K562 (cell line): ENCODE measurements around the gene TSPAN12. TPM values are rescaled to one million over a fixed set of nuclear protein-coding genes. Genes with fewer than 3 reads are reported as not detected.

Experiments
- ATAC-seq: fragments of 200-7000 bp; cut with Tn5 transposase; 3 replicates; pipeline ENCODE4 v1.9.1; 2020; ENCODE audit warnings: moderate library complexity
- BruUV-seq: library from RNA; stranded (reverse); fragments of 400-500 nt; replicated peaks from 2 replicates; lab custom pipeline; 2021; lab: Mats Ljungman, UMichigan
- CTCF ChIA-PET: fragments of 300-600 bp; formaldehyde crosslinking; extraction: SDS; loops from one replicate; lab custom pipeline; 2021; ENCODE audit warnings: low intra/inter-chr PET ratio; lab: Yijun Ruan, JAX
- POLR2A ChIA-PET: fragments of 300-600, 350-650 bp; sonication (Branson Sonifier 250); formaldehyde crosslinking; extraction: SDS; loops from one replicate; lab custom pipeline; 2021; ENCODE audit warnings: antibody characterized with exemption, inconsistent platforms; lab: Yijun Ruan, JAX
- DNase-seq, 4 experiments: peaks; one replicate each; pipeline versions ENCODE4 v3.0.0 to v3.0.0-alpha.2; 2011 to 2018; ENCODE audit warnings: low spot score in 3 of 4, mixed read lengths in 3 of 4; ENCODE audit errors: extremely low read depth in 1 of 4
- FAIRE-seq: peaks from 2 replicates; lab custom pipeline; 2011; peaks lifted over from hg19 to GRCh38; lab: Jason Lieb, UNC
- H2AFZ ChIP-seq: 2 replicates; pipeline ENCODE4 v1.6.0; 2011; ENCODE audit warnings: low read depth, low read length, control low read depth, inconsistent platforms
- H3K27ac ChIP-seq: fragments of 200-600 bp; 3 replicates; pipeline ENCODE4 v1.8.0; 2011; ENCODE audit warnings: low read depth, mild to moderate bottlenecking, control low read depth, inconsistent platforms, low read length, moderate library complexity, mixed read lengths; ENCODE audit errors: extremely low read depth
- H3K27me3 ChIP-seq, 2 experiments: fragments of 300-600 bp in 1 of 2; 2 replicates in 1 of 2; 3 replicates in 1 of 2; pipeline versions ENCODE4 v1.6.0 to v1.8.0; 2011; ENCODE audit warnings: inconsistent platforms in 2 of 2, low read length in 2 of 2, mild to moderate bottlenecking in 1 of 2, mixed read lengths in 1 of 2, moderate library complexity in 1 of 2; ENCODE audit not compliant: control insufficient read depth in 2 of 2, insufficient read depth in 2 of 2
- H3K36me3 ChIP-seq: fragments of 300-600 bp; 3 replicates; pipeline ENCODE4 v1.8.0; 2011; ENCODE audit warnings: mild to moderate bottlenecking, low read length, inconsistent platforms; ENCODE audit not compliant: control insufficient read depth, insufficient read depth
- H3K4me1 ChIP-seq, 2 experiments: fragments of 200-600 bp in 1 of 2; replicated peaks in 1 of 2; 2 replicates in 1 of 2; 3 replicates in 1 of 2; pipeline versions ENCODE4 v1.5.1 to v1.8.0; 2011; ENCODE audit warnings: inconsistent platforms in 2 of 2, low read length in 2 of 2, mild to moderate bottlenecking in 1 of 2, mixed read lengths in 1 of 2, moderate library complexity in 1 of 2; ENCODE audit not compliant: control insufficient read depth in 2 of 2, insufficient read depth in 2 of 2
- H3K4me2 ChIP-seq: 2 replicates; pipeline ENCODE4 v1.6.1; 2011; ENCODE audit warnings: low read length, control low read depth, inconsistent platforms, mixed read lengths; ENCODE audit not compliant: insufficient read depth
- H3K4me3 ChIP-seq: fragments of 200-600 bp; sonication (generic), shearing (Covaris generic); 2 replicates; pipeline ENCODE4 v1.5.1; 2016; ENCODE audit warnings: control low read depth, inconsistent platforms
- H3K79me2 ChIP-seq: fragments of 200-600 bp; 3 replicates; pipeline ENCODE4 v1.8.0; 2011; ENCODE audit warnings: low read length, inconsistent platforms; ENCODE audit not compliant: control insufficient read depth, insufficient read depth
- H3K9ac ChIP-seq, 2 experiments: 2 replicates each; pipeline versions ENCODE4 v1.6.0 to v1.6.1; 2011; ENCODE audit warnings: low read depth in 2 of 2, low read length in 2 of 2, control low read depth in 1 of 2, inconsistent platforms in 1 of 2, mild to moderate bottlenecking in 1 of 2, mixed read lengths in 1 of 2; ENCODE audit not compliant: insufficient read depth in 1 of 2
- H3K9me1 ChIP-seq: one replicate; pipeline ENCODE4 v1.6.0; 2011; ENCODE audit warnings: inconsistent platforms, mild to moderate bottlenecking, low read length, moderate library complexity; ENCODE audit not compliant: control insufficient read depth, insufficient read depth
- H3K9me3 ChIP-seq: replicated peaks from 2 replicates; pipeline ENCODE4 v1.5.1; 2011; ENCODE audit warnings: low read depth, low read length, inconsistent platforms; ENCODE audit not compliant: control insufficient read depth, insufficient read depth
- H4K20me1 ChIP-seq: replicated peaks from 2 replicates; pipeline ENCODE4 v1.6.1; 2011; ENCODE audit warnings: low read length, inconsistent platforms, mixed read lengths; ENCODE audit not compliant: control insufficient read depth, insufficient read depth
- CEBPG ChIP-seq, 3 experiments: fragments of 200-800 bp in 1 of 3; sonication (Bioruptor generic) in 1 of 3; sonication (generic) in 1 of 3; formaldehyde crosslinking in 1 of 3; IDR thresholded peaks in 2 of 3; conservative IDR thresholded peaks in 1 of 3; 2 replicates each; pipeline versions ENCODE4 v1.6.1 to v1.8.0; 2016 to 2022; ENCODE audit warnings: missing compliant biosample characterization in 2 of 3, missing genetic modification characterization in 2 of 3, mild to moderate bottlenecking in 1 of 3, missing genetic modification reagents in 1 of 3
- NRF1 ChIP-seq, 2 experiments: fragments of 450-650 bp; IDR thresholded peaks in 1 of 2; conservative IDR thresholded peaks in 1 of 2; 2 replicates each; pipeline ENCODE4 v1.6.1; 2014; ENCODE audit warnings: mild to moderate bottlenecking in 2 of 2
- WGBS: fragments of 100-300 bp; shearing (Covaris generic); methylation state at CpG from one replicate; pipeline ENCODE4 v1.1.6; 2016; ENCODE audit warnings: low coverage, mixed read lengths; ENCODE audit not compliant: insufficient coverage; ENCODE audit errors: missing lambda C conversion rate; 5-methylcytosine and 5-hydroxymethylcytosine counted together
- in situ Hi-C: fragments of 300-500 bp; cut with MboI; formaldehyde crosslinking; loops from 4 replicates; pipeline ENCODE4 v1.15.0; 2018; ENCODE audit warnings: inconsistent platforms, mixed read lengths
- intact Hi-C: fragments of 100-400 bp; cut with micrococcal nuclease; formaldehyde crosslinking; loops from 2 replicates; pipeline ENCODE4 v1.14.2; 2022
- polyA plus RNA-seq, 8 experiments: library from polyadenylated mRNA; depleted of rRNA in 4 of 8; stranded (reverse) in 5 of 8; unstranded in 3 of 8; fragments of >200 nt; fragmentation: Nextera tagmentation in 2 of 8; fragmentation: Illumina TruSeq in 1 of 8; extraction: Ambion mirVana in 2 of 8; extraction: Trizol in 1 of 8; gene quantifications; 2 replicates each; pipeline versions ENCODE4 v1.2.1 to v1.2.3, GENCODE V29; 2011 to 2014; ENCODE audit warnings: inconsistent platforms in 1 of 8, missing spikeins in 1 of 8
- total RNA-seq, 7 experiments: library from RNA; depleted of rRNA in 6 of 7; stranded (reverse); fragments of >200 nt in 6 of 7; fragmentation: Illumina TruSeq in 2 of 7; extraction: Trizol in 2 of 7; gene quantifications; 2 replicates each; pipeline versions ENCODE4 v1.2.1 to v1.2.3, GENCODE V29; 2011 to 2021; ENCODE audit warnings: low replicate concordance in 1 of 7
- TF ChIP-seq, protein P1 (sequence below): sonication (generic); formaldehyde crosslinking; IDR thresholded peaks from 2 replicates; pipeline ENCODE4 v1.8.1; 2023; ENCODE audit warnings: mild to moderate bottlenecking, missing genetic modification reagents

TSPAN12 gene
- total and polyA plus RNA-seq, 9 of the 15 experiments (the other 6 are each of a cell fraction or from before 2014, with no cell fraction given): 0.13 to 1.7 (median 0.35) TPM; not detected in 1

DNA sequence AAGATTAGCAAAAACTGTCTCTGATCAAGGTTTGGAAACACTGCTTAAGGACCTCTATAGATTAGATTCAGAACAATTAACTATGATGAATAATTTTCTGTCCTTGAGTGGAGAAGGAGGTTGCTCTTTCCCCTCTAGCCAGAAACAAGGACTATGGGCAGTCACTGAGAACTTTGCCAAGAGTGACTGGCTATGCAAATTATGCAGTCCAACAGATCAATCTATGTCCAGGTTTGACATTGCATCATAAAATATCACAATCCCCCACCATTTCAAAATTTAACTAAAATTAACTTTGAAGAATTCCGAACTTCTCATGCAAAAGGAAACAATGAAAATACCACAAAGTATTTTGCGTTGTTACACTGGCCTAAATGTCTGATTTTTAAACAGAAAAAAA is 50.6 kb downstream of the TSPAN12 start:
- Histone ChIP-seq H3K9me1 (no peaks in the 10 kb centered on the region), H3K79me2 (no peaks in the 10 kb centered on the region), H3K9me3 (no peaks in the 10 kb centered on the region), H3K9ac (no peak overlapping the region), H4K20me1 (no peaks in the 10 kb centered on the region), H2AFZ (no peak overlapping the region), H3K4me3 (no peak overlapping the region), H3K4me1 (no peaks in the 10 kb centered on the region), H3K36me3 (no peaks in the 10 kb centered on the region), H3K27me3 (no peaks in the 10 kb centered on the region), H3K4me2 (no peak overlapping the region), H3K27ac (no peak overlapping the region)
- TF ChIP-seq, protein P1, sequence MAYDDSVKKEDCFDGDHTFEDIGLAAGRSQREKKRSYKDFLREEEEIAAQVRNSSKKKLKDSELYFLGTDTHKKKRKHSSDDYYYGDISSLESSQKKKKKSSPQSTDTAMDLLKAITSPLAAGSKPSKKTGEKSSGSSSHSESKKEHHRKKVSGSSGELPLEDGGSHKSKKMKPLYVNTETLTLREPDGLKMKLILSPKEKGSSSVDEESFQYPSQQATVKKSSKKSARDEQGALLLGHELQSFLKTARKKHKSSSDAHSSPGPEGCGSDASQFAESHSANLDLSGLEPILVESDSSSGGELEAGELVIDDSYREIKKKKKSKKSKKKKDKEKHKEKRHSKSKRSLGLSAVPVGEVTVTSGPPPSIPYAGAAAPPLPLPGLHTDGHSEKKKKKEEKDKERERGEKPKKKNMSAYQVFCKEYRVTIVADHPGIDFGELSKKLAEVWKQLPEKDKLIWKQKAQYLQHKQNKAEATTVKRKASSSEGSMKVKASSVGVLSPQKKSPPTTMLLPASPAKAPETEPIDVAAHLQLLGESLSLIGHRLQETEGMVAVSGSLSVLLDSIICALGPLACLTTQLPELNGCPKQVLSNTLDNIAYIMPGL (CRISPR knock-in tag): no peak
- TF ChIP-seq CEBPG (CRISPR knock-in tag; IDR thresholded peaks at IDR 0.05): no peak
- peak in 1 of 2 experiments; percentile 40; a peak in 2 of 4 replicates for TF ChIP-seq CEBPG (tag; conservative IDR thresholded peaks at IDR 0.05 in 1 of 2, IDR thresholded peaks at IDR 0.05 in 1 of 2)
- TF ChIP-seq NRF1 (conservative IDR thresholded peaks at IDR 0.05 in 1 of 2, IDR thresholded peaks at IDR 0.05 in 1 of 2): no peak
- ATAC-seq: no peak
- 3% methylated on average over 2 of the region's 2 CpGs for WGBS
- ChIA-PET CTCF (interaction anchor here (0.5 to 2.9 kb wide), 2 partner anchors 291 to 301 kb away, joined by 3 to 12 read pairs; no protein-coding TSS in a partner anchor), POLR2A (no interaction called here)
- DNase-seq: no peak
- BruUV-seq: no TSS peak
- in situ Hi-C loops: no loop called here
- intact Hi-C loops: loop anchor here (2.0 to 5.0 kb wide), 3 partner anchors 180 to 740 kb away; partner anchors contain the start of gene CPED1
- no peak for FAIRE-seq
